ENCODE results near the gene BATF3.
"Not testable (repeated sequence)": the region's sequence is repeated elsewhere in the genome, so short reads cannot be mapped to it uniquely, and the experiment has no call there.

Gene BATF3, protein sequence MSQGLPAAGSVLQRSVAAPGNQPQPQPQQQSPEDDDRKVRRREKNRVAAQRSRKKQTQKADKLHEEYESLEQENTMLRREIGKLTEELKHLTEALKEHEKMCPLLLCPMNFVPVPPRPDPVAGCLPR

DNA sequence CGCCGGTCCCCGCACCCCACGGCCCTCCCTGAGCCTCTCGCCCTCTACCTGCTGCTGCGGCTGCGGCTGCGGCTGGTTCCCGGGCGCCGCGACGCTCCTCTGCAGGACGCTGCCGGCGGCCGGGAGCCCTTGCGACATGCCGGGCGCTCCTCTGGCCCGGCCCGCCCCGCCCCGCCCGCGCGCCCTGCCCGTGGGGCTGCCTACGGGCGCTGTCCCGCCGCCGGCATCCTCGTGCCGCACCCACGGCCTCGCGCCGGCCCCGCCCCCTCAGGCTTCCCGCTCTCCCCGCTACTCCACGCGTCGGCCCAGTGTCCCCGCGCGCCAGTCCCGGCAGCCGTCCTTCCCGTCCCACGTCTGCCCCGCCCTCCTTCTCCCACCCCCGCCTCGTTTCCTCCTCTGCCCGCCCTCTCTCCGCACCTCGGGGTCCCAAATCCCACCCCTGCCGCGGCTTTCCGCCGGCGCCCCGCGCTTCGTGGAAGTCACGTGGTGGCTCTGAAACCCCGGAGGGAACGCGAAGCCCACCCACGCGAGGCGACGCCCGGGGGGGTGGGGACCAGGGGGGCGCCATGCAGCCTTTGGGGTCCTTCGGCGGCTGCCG is at the start of gene BATF3:
TSS of gene BATF3 (minus strand) at position 216 of the 598 bp plus-strand sequence. CDS start at position 138, 78 bp downstream.
- H3K4me1 Mint-ChIP-seq, result peaks cover 67% of the 10 kb centered on the region
- H3K36me3 Mint-ChIP-seq (ENCODE audit: insufficient read depth), result no peaks in the 10 kb centered on the region
- ATAC-seq (replicated peaks; ENCODE audit: extremely low read depth, poor library complexity, severe bottlenecking) (peak; percentile 30), DNase-seq (ENCODE audit: low spot score in 2 of 2) (no peak)
- no peaks in the 10 kb centered on the region for H3K27me3 Mint-ChIP-seq
- H3K9me3 Mint-ChIP-seq, result no peaks in the 10 kb centered on the region
- H3K4me3 Mint-ChIP-seq, result peak within 1 kb of the TSS; percentile 78
- H3K27ac Mint-ChIP-seq (ENCODE audit: low read depth), result peak within 1 kb of the TSS; percentile 79

DNA sequence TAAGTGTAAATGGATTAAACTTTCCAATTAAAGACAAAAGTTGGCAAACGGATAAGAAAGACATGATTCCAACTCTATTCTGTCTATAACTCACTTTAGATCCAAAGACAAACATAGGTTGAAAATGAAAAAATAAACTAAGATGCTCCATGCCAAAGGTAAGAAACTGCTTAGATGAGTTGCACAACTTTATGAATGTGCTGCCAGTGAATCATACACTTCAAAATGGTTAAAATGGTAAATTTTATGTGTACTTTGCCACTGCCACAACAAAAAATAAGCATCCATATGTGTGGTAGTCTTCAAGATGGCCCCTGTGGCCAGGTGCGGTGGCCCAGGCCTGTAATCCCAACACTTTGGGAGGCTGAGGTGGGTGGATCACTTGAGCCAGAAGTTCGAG is 46.9 kb upstream of the BATF3 start:
- Mint-ChIP-seq H3K4me3 (no peak overlapping the region), H3K9me3 (no peaks in the 10 kb centered on the region), H3K36me3 (ENCODE audit: insufficient read depth) (peaks cover 5% of the 10 kb centered on the region), H3K27ac (ENCODE audit: low read depth) (no peak overlapping the region), H3K27me3 (no peaks in the 10 kb centered on the region), H3K4me1 (peaks cover 16% of the 10 kb centered on the region)
- no peak for ATAC-seq (replicated peaks; ENCODE audit: extremely low read depth, poor library complexity, severe bottlenecking)
- no peak for DNase-seq (ENCODE audit: low spot score in 2 of 2)

DNA sequence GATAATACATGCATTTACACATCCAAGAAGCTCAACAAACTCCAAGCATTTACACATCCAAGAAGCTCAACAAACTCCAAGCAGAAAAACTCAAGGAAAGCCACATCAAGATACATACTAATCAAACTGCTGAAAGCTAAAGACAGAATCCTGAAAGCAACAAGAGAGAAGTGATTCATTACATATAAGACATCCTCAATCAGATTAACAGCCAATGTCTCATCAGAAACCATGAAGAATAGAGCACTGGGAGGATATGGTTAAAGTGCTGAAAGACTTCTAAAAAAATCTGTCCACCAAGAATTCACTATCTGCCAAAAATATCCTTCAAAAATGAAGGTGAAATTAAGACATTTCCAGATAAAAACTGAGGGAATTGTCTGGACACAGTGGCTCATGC is 45.7 kb upstream of the BATF3 start:
- H3K27ac Mint-ChIP-seq (ENCODE audit: low read depth), result peak overlapping the region; percentile 24

DNA sequence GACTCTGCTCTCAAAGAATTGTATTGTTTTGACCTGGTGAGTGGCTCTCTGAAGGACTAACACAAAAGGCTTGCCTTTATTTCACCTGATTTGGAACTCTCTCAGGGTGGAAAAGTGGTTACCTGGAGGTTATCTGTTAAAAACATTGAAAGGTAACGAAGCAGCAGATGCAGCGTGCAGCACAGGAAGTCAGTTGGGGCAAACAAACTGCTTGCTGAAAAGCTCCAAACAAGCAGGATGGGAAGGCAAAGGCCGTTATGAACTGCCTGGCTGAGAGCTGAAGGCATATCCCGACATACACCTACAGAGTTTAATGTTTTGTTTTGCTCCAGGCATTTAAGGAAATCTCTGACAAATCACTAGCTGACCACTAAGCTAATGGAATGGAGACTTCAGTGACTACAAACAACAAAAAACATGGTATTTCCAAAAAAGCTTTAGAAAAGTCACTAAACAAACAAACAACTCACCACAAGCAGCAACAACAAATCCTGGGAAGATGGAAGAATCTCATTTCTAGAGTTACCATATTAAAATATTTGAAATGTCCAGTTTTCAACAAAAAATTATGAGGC is 44.3 kb upstream of the BATF3 start:
- Mint-ChIP-seq H3K9me3 (no peaks in the 10 kb centered on the region), H3K27ac (ENCODE audit: low read depth) (no peak overlapping the region), H3K36me3 (ENCODE audit: insufficient read depth) (peaks cover 2% of the 10 kb centered on the region), H3K4me3 (no peak overlapping the region), H3K27me3 (no peaks in the 10 kb centered on the region), H3K4me1 (peaks cover 8% of the 10 kb centered on the region)
- DNase-seq (ENCODE audit: low spot score in 2 of 2) (no peak), ATAC-seq (replicated peaks; ENCODE audit: extremely low read depth, poor library complexity, severe bottlenecking) (no peak)

More for the DNA sequence above, 45.7 kb upstream of the BATF3 start:
- H3K36me3 Mint-ChIP-seq (ENCODE audit: insufficient read depth), result peaks cover 5% of the 10 kb centered on the region
- ATAC-seq (replicated peaks; ENCODE audit: extremely low read depth, poor library complexity, severe bottlenecking) (no peak), DNase-seq (ENCODE audit: low spot score in 2 of 2) (no peak)
- peaks cover 15% of the 10 kb centered on the region for H3K4me1 Mint-ChIP-seq
- H3K4me3 Mint-ChIP-seq, result no peak overlapping the region
- H3K9me3 Mint-ChIP-seq, result no peaks in the 10 kb centered on the region
- no peaks in the 10 kb centered on the region for H3K27me3 Mint-ChIP-seq

DNA sequence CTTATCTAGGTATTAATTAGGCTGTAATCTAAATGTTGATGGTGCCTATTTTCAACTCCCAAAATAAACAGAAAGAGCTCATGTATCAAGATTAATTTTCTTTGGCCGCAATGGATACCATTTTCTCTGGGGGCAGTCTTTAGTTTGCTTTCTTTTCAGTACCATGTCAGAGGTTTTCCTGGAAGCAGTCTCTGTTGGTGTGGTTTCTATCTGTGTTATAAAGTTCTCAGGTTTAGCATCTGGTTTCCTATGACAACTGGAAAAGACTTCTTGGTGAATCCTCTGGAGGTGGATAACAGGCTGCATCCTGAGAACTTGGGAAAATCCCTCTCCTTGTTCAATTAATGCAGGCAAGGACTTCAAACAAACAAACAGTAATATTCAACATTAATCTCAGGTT is 38.7 kb upstream of the BATF3 start:
- H3K36me3 Mint-ChIP-seq (ENCODE audit: insufficient read depth), result peaks cover 2% of the 10 kb centered on the region
- no peaks in the 10 kb centered on the region for H3K9me3 Mint-ChIP-seq
- ATAC-seq (replicated peaks; ENCODE audit: extremely low read depth, poor library complexity, severe bottlenecking) (no peak), DNase-seq (ENCODE audit: low spot score in 2 of 2) (no peak)
- H3K4me1 Mint-ChIP-seq, result peaks cover 5% of the 10 kb centered on the region
- no peak overlapping the region for H3K4me3 Mint-ChIP-seq
- no peaks in the 10 kb centered on the region for H3K27me3 Mint-ChIP-seq
- no peak overlapping the region for H3K27ac Mint-ChIP-seq (ENCODE audit: low read depth)

DNA sequence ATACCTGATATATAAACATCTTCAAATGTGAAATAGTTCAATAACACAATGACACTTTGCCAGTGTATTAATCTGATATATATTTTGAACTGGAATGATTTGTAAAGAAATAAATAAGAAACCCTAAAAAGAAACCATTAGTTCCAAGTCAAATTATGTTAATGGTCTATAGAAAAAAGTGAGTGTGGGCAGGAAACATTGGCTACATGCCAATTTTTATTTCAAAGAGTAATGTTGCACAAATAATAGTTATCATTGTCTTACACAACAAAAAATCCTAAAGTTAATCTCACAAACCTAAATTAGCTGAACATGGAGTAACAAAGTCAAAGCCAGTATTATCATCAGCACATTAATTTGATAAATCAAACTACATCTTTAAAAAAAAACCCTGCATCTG is 37.9 kb upstream of the BATF3 start:
- H3K36me3 Mint-ChIP-seq (ENCODE audit: insufficient read depth), result peaks cover 4% of the 10 kb centered on the region
- H3K4me1 Mint-ChIP-seq, result peaks cover 5% of the 10 kb centered on the region

DNA sequence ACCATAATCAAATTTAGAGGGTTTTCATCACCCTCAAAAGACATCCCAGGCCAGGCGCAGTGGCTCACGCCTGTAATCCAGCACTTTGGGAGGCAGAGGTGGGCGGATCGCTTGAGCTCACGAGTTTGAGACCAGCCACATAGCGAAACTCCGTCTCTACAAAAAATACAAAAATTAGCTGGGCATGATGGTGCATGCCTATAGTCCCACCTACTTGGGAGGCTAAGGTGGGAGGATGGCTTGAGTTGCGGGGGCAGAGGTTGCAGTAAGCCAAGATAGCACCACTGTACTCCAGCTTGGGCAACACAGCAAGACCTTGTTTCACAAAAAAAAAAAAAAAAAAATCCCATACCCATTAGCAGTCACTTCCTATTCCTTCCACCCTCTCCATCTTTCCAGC is 33.5 kb upstream of the BATF3 start:
- Mint-ChIP-seq H3K27ac (ENCODE audit: low read depth) (no peak overlapping the region), H3K36me3 (ENCODE audit: insufficient read depth) (peaks cover 4% of the 10 kb centered on the region), H3K4me1 (peaks cover 7% of the 10 kb centered on the region), H3K27me3 (no peaks in the 10 kb centered on the region), H3K4me3 (no peak overlapping the region), H3K9me3 (no peaks in the 10 kb centered on the region)
- DNase-seq (ENCODE audit: low spot score in 2 of 2) (no peak), ATAC-seq (replicated peaks; ENCODE audit: extremely low read depth, poor library complexity, severe bottlenecking) (no peak)

More for the DNA sequence above, 37.9 kb upstream of the BATF3 start:
- Mint-ChIP-seq H3K4me3 (no peak overlapping the region), H3K27ac (ENCODE audit: low read depth) (no peak overlapping the region), H3K27me3 (no peaks in the 10 kb centered on the region), H3K9me3 (no peaks in the 10 kb centered on the region)
- ATAC-seq (replicated peaks; ENCODE audit: extremely low read depth, poor library complexity, severe bottlenecking) (no peak), DNase-seq (ENCODE audit: low spot score in 2 of 2) (no peak)

DNA sequence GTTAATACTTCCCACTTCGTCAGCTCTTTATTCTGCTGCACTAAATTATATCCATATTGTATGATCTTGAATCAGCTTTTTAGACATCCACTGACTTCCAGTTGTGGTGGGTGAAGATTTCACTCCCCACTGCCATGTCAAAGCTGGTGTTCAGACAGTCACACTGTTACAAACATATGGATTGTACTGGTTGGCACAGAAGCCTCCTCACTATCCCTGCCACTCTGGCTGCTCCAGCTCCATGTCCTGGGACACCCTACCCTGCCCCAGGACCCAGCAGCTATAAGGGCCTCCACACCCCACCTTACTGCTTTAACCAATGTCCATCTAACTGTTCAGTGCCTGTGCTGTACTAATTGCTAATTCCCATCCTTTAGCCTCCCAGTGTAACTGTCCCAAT is 32.0 kb upstream of the BATF3 start:
- Mint-ChIP-seq H3K9me3 (no peaks in the 10 kb centered on the region), H3K4me3 (no peak overlapping the region), H3K4me1 (peaks cover 18% of the 10 kb centered on the region), H3K36me3 (ENCODE audit: insufficient read depth) (peaks cover 7% of the 10 kb centered on the region), H3K27ac (ENCODE audit: low read depth) (no peak overlapping the region), H3K27me3 (no peaks in the 10 kb centered on the region)
- DNase-seq (ENCODE audit: low spot score in 2 of 2) (no peak), ATAC-seq (replicated peaks; ENCODE audit: extremely low read depth, poor library complexity, severe bottlenecking) (no peak)

DNA sequence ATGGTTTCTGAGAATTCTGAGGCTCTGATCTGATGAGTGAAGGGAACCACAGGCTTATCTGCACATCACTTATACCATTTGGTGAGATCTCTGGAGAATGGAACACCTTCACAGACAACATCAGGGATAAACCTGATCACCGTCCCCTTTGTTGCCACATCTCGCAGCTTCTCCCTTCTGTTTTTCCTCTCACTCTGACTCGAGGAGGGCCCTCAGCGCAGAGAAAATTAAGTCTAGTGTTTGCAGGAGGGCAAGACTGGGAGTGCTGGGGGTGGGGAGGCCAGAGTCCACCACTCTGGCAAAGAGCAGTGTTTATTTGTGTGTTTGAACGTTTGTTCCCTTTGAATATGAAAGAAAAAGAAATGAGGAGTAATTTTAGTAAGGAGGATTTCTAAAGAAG is 29.0 kb upstream of the BATF3 start:
- Mint-ChIP-seq H3K27me3 (no peaks in the 10 kb centered on the region), H3K9me3 (no peaks in the 10 kb centered on the region), H3K4me1 (peaks cover 18% of the 10 kb centered on the region), H3K4me3 (no peak overlapping the region), H3K36me3 (ENCODE audit: insufficient read depth) (peaks cover 5% of the 10 kb centered on the region), H3K27ac (ENCODE audit: low read depth) (no peak overlapping the region)
- DNase-seq (ENCODE audit: low spot score in 2 of 2), result no peak
- ATAC-seq (replicated peaks; ENCODE audit: extremely low read depth, poor library complexity, severe bottlenecking), result no peak

DNA sequence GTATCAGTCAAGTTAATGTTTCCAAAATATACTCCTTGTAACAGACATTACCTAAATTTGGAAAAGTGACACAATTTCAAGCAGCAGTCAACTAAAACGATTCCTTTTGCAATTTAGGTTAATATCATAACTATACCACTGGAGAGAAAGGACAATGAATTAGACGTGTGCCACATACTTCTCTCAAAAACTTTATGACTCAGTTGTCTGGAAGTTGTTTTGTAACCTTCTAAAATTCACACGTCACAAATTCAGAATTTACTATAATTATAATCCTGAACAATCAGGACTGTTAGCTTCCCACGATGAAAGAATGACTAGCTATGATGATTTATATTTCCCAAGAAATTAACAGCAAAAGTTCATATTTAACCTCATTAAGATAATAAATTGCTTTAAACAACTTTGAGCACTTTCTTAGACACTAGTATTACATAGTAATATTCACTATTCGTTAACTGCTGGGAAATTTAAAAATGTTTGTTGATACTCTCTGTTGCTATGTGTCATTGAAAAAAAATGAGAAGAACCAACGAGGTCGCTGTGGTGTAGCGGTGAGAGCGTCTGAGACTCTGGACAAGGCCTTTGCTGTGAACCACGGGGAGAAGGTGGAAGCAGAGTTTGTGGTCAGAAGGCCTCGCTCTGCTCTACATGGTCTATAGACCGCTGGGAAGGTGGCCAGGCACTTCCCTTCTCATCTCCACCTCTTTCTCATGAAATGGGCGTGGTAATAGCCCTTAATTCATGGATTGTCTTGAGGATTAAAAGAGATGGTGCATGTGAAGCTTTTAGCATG is 27.9 kb upstream of the BATF3 start:
- peak overlapping the region; percentile 86 for H3K27ac Mint-ChIP-seq (ENCODE audit: low read depth)
- DNase-seq (ENCODE audit: low spot score in 2 of 2) (no peak), ATAC-seq (replicated peaks; ENCODE audit: extremely low read depth, poor library complexity, severe bottlenecking) (peak; percentile 62)
- H3K9me3 Mint-ChIP-seq, result no peaks in the 10 kb centered on the region
- no peak overlapping the region for H3K4me3 Mint-ChIP-seq
- H3K36me3 Mint-ChIP-seq (ENCODE audit: insufficient read depth), result peaks cover 3% of the 10 kb centered on the region
- no peaks in the 10 kb centered on the region for H3K27me3 Mint-ChIP-seq
- H3K4me1 Mint-ChIP-seq, result peaks cover 18% of the 10 kb centered on the region

DNA sequence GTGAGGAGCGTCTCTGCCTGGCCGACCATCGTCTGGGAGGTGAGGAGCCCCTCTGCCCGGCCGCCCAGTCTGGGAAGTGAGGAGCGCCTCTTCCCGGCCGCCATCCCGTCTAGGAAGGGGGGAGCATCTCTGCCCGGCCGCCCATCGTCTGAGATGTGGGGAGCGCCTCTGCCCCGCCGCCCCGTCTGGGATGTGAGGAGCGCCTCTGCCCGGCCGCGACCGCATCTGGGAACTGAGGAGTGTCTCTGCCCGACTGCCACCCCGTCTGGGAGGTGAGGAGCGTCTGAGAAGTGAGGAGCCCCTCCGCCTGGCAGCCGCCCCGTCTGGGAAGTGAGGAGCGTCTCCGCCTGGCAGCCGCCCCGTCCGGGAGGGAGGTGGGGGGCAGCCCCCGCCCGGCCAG is 25.0 kb upstream of the BATF3 start:
- H3K27ac Mint-ChIP-seq (ENCODE audit: low read depth); DNase-seq (ENCODE audit: low spot score in 2 of 2); ATAC-seq (replicated peaks; ENCODE audit: extremely low read depth, poor library complexity, severe bottlenecking); H3K4me3 Mint-ChIP-seq; H3K9me3 Mint-ChIP-seq; H3K27me3 Mint-ChIP-seq; H3K36me3 Mint-ChIP-seq (ENCODE audit: insufficient read depth): not testable (repeated sequence)
- peaks cover 30% of the 10 kb centered on the region for H3K4me1 Mint-ChIP-seq

DNA sequence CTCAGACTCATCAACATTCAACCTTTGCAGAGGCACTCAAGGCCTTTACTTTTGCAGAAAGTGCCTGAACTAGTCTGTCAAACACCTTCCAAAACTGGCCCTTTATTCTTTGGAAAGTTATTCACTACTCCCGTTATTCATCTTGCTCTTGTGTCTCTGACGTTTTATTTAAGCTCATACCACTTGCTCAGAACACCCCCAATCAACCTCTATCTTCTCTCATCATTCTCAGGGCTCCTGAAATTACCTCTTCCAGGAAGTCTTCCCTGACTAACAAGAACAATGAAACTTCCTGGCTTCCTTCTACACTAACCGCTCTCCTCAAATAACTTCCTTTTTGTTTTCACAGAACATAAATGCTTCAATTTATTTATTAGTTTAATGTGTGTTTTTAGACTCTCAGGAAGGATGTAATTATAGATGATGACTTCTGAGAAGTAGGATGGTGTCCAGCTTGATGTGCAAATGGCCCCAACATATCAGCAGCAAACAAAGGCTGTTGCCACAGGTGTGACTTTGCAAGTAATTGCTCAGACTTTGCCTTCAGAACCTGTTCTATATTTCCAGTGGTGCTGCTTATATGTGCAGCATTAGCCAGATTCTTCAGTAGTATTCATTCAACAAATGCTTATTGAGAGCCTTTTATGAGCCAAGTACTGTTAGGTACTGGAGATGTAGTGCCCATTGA is 22.8 kb upstream of the BATF3 start:
- peaks cover 2% of the 10 kb centered on the region for H3K36me3 Mint-ChIP-seq (ENCODE audit: insufficient read depth)
- H3K4me3 Mint-ChIP-seq, result no peak overlapping the region
- no peak for DNase-seq (ENCODE audit: low spot score in 2 of 2)
- H3K27ac Mint-ChIP-seq (ENCODE audit: low read depth), result peak overlapping the region; percentile 3
- peaks cover 16% of the 10 kb centered on the region for H3K27me3 Mint-ChIP-seq
- H3K9me3 Mint-ChIP-seq, result no peaks in the 10 kb centered on the region
- H3K4me1 Mint-ChIP-seq, result peaks cover 18% of the 10 kb centered on the region
- ATAC-seq (replicated peaks; ENCODE audit: extremely low read depth, poor library complexity, severe bottlenecking), result no peak

Data from central memory CD8-positive, alpha-beta T cell (primary cell).